Measurements from ENCODE around the gene FBLN5.

- TF ChIP-seq CTCF (IDR thresholded peaks at IDR 0.05) (no peak), POLR2AphosphoS5 (IDR thresholded peaks at IDR 0.05; ENCODE audit: insufficient read depth in 1 of 2, low read depth in 1 of 2) (no peak)
Observed at GRCh38 chr14:91886961-91887360, 60.5 kb downstream of the FBLN5 start.

Measured in vagina (tissue), 2 donors.